Glomerular visceral epithelial cell (primary cell): ENCODE results near the gene PTPN13.
A peak's percentile ranks its signal among the peaks of the same experiment; 100 is the strongest.
"Not testable (repeated sequence)": the region's sequence is repeated elsewhere in the genome, so short reads cannot be mapped to it uniquely, and the experiment has no call there.

Experiments used
- DNase-seq: peaks from one replicate; pipeline ENCODE4 v3.0.0-alpha.2; 2016; ENCODE audit errors: extremely low spot score

The PTPN13 gene

GRCh38 chr4:86644892-86645291, 50.8 kb downstream of the PTPN13 start:
- no peak for DNase-seq

- DNase-seq: no peak
These were observed 58.3 kb downstream of the PTPN13 start for GRCh38 chr4:86652332-86652932.

- DNase-seq: no peak
These were observed 59.2 kb downstream of the PTPN13 start for GRCh38 chr4:86653237-86653865.

GRCh38 chr4:86656781-86657180, 62.7 kb downstream of the PTPN13 start:
- not testable (repeated sequence) for DNase-seq

- DNase-seq: no peak
These were observed 63.3 kb downstream of the PTPN13 start for GRCh38 chr4:86657382-86657781.

- no peak for DNase-seq
These were observed 63.8 kb downstream of the PTPN13 start for GRCh38 chr4:86657910-86658309.

- no peak for DNase-seq
These were observed 66.3 kb downstream of the PTPN13 start for GRCh38 chr4:86660401-86660800.

- DNase-seq: no peak
These were observed 66.9 kb downstream of the PTPN13 start for GRCh38 chr4:86661006-86661405.

GRCh38 chr4:86661418-86661817, 67.3 kb downstream of the PTPN13 start:
- no peak for DNase-seq

GRCh38 chr4:86664959-86665358, 70.8 kb downstream of the PTPN13 start:
- peak; percentile 72 for DNase-seq

- no peak for DNase-seq
These were observed 76.2 kb downstream of the PTPN13 start for GRCh38 chr4:86670298-86670697.

GRCh38 chr4:86670756-86671155, 76.6 kb downstream of the PTPN13 start:
- DNase-seq: peak; percentile 31

GRCh38 chr4:86675548-86675947, 81.4 kb downstream of the PTPN13 start:
- DNase-seq: no peak

- DNase-seq: no peak
These were observed 84.7 kb downstream of the PTPN13 start for GRCh38 chr4:86678796-86679195.

GRCh38 chr4:86679441-86679840, 85.3 kb downstream of the PTPN13 start:
- no peak for DNase-seq

GRCh38 chr4:86683167-86683566, 89.1 kb downstream of the PTPN13 start:
- DNase-seq: no peak

GRCh38 chr4:86683983-86684382, 89.9 kb downstream of the PTPN13 start:
- DNase-seq: no peak

- no peak for DNase-seq
These were observed 91.3 kb downstream of the PTPN13 start for GRCh38 chr4:86685401-86685800.

- DNase-seq: no peak
These were observed 92.6 kb downstream of the PTPN13 start for GRCh38 chr4:86686741-86687140.

- peak; percentile 35 for DNase-seq
These were observed 93.9 kb downstream of the PTPN13 start for GRCh38 chr4:86688026-86688425.

- DNase-seq: no peak
These were observed 110.5 kb downstream of the PTPN13 start for GRCh38 chr4:86704601-86705000.

GRCh38 chr4:86706923-86707597, 112.9 kb downstream of the PTPN13 start:
- no peak for DNase-seq

GRCh38 chr4:86717651-86718050, 123.5 kb downstream of the PTPN13 start:
- no peak for DNase-seq
